ENCODE measurements around the gene LAP3. TPM values are rescaled to one million over a fixed set of nuclear protein-coding genes. Genes with fewer than 3 reads are reported as not detected.

LAP3 gene
- total RNA-seq, 2 experiments from 2014 or later, result 180 to 182 TPM

DNA sequence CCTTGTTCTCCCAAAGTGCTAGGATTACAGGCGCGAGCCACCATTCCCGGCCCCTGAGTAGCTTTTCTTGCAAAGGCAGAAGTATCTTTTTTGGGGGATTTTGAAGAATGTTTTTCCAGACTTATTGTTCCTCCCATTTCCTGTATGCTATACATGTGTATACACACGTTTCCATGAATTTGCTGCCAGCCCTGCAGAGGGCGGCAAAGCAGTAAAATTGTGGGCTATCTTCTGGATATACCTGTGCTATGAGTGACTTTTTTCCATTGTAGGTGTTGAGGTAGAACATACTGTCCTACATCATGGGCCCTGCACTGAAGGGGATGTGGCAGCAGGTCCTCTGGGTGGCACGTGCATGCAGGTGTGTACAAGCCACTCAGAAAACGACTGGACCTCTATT is 20.5 kb downstream of the LAP3 start:
- DNase-seq, result no peak
- ChIA-PET POLR2A (interaction anchor here (1.4 kb wide), 1 partner anchor 17 kb away, joined by 6 read pairs; the partner anchor contains the start of gene MED28), CTCF (interaction anchor here (1.0 to 1.3 kb wide), 2 partner anchors 17 to 48 kb away, joined by 3 to 4 read pairs; partner anchors contain the start of gene MED28)
- Mint-ChIP-seq H3K27me3 (no peaks in the 10 kb centered on the region), H3K4me3 (no peak overlapping the region), H3K9me3 (no peaks in the 10 kb centered on the region), H3K4me1 (peaks cover 7% of the 10 kb centered on the region), H3K36me3 (ENCODE audit: low read depth) (peaks cover 63% of the 10 kb centered on the region), H3K27ac (no peak overlapping the region)

- H3K27me3 Mint-ChIP-seq, result no peaks in the 10 kb centered on the region
- no peaks in the 10 kb centered on the region for H3K4me1 Mint-ChIP-seq
- DNase-seq, result no peak
- H3K4me3 Mint-ChIP-seq, result no peak overlapping the region
- H3K36me3 Mint-ChIP-seq (ENCODE audit: low read depth), result peaks cover 52% of the 10 kb centered on the region
- POLR2A ChIA-PET, result interaction anchor here (0.7 to 1.3 kb wide), 3 partner anchors 8 to 22 kb away, joined by 3 to 5 read pairs (median 3); partner anchors contain the start of gene MED28
- H3K27ac Mint-ChIP-seq, result no peak overlapping the region
- H3K9me3 Mint-ChIP-seq, result no peaks in the 10 kb centered on the region
- CTCF ChIA-PET, result interaction anchor here (0.6 to 1.2 kb wide), 2 partner anchors 14 to 205 kb away, joined by 3 read pairs; partner anchors contain the start of gene MED28
These were observed 22.8 kb downstream of the LAP3 start for GRCh38 chr4:17599826-17600225.

DNA sequence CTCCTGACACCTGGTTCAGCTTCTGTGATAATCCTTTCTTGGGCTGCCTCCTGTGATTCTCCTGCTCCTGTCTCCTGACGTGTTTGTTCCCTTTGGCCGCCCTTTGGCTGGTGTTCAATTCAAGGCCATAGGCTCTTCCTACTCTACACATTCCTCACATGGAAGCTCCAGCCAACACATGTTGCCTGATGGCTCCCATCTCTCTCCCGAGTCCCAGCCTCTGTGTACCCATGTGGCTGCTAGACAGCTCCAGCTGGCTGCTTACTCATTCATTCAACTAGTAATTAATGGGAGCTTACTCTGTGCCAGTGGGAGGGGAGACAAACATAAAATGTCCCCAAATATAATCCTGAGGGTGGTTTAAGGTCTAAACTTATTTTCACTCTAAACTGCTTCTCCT is 28.2 kb downstream of the LAP3 start:
- H3K36me3 Mint-ChIP-seq (ENCODE audit: low read depth), result peaks cover 49% of the 10 kb centered on the region
- H3K4me1 Mint-ChIP-seq, result no peaks in the 10 kb centered on the region
- no peak for DNase-seq
- POLR2A ChIA-PET, result interaction anchor here (3.5 kb wide), 1 partner anchor 9 kb away, joined by 20 read pairs; the partner anchor contains the start of gene MED28
- H3K9me3 Mint-ChIP-seq, result no peaks in the 10 kb centered on the region
- CTCF ChIA-PET, result interaction anchor here (0.8 kb wide), 1 partner anchor 203 kb away, joined by 3 read pairs; no protein-coding TSS in a partner anchor
- no peaks in the 10 kb centered on the region for H3K27me3 Mint-ChIP-seq
- H3K27ac Mint-ChIP-seq, result no peak overlapping the region
- no peak overlapping the region for H3K4me3 Mint-ChIP-seq

DNA sequence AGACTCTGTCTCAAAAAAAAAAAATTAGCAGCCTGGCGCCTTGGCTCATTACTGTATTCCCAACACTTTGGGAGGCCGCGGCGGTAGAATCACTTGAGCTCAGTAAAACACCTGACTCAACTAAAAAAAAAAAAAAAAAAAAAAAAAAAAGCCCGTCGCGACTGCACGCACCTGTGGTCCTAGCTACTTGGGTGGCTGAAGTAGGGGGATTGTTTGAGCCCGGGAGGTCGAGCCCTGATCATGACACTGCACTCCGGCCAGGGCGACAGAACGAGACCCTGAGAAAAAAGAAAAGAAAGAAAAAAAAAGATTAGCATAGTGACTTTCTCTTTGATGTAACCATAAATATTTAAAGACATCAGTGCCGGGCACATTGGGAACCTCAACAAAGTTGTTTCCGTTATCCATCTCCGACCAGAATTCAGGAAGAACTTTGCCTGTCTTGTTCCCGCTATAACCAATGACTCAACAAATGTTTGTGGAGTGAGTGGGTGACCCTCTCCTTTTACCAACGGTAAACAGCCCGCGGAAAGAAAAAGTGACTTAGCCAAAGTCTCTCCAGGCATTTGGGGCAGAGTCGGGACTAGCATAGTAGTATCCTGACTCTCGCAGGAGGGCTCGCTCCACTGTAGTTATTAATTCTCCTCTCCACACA is 36.9 kb downstream of the LAP3 start:
- POLR2A ChIA-PET, result interaction anchor here (0.8 to 7.2 kb wide), 20 partner anchors 10 to 409 kb away, joined by 3 to 146 read pairs (median 5); partner anchors contain the start of genes DCAF16, LAP3 and NCAPG
- no peaks in the 10 kb centered on the region for H3K9me3 Mint-ChIP-seq
- peak; percentile 18 for DNase-seq

GRCh38 chr4:17614416-17615299 is 37.7 kb downstream of the LAP3 start, which contains the start of gene MED28:
Gene MED28 (plus strand): TSS chr4:17614641. CDS start chr4:17614655, 14 bp downstream.
- H3K36me3 Mint-ChIP-seq (ENCODE audit: low read depth), result peaks cover 30% of the 10 kb centered on the region
- peak within 1 kb of the TSS; percentile 97 for H3K4me3 Mint-ChIP-seq
- H3K27me3 Mint-ChIP-seq, result no peaks in the 10 kb centered on the region
- ChIA-PET CTCF (interaction anchor here (0.6 to 2.4 kb wide), 11 partner anchors 10 to 203 kb away, joined by 3 to 13 read pairs (median 3); partner anchors contain the start of genes DCAF16, LAP3 and NCAPG), POLR2A (interaction anchor here (0.7 to 7.2 kb wide), 23 partner anchors 9 to 408 kb away, joined by 3 to 146 read pairs (median 4); partner anchors contain the start of genes DCAF16, LAP3 and NCAPG)
- DNase-seq, result peak; percentile 96
- H3K27ac Mint-ChIP-seq, result peak within 1 kb of the TSS; percentile 93
- no peaks in the 10 kb centered on the region for H3K9me3 Mint-ChIP-seq
- peaks cover 52% of the 10 kb centered on the region for H3K4me1 Mint-ChIP-seq

More for the DNA sequence above, 36.9 kb downstream of the LAP3 start:
- Mint-ChIP-seq H3K27me3 (no peaks in the 10 kb centered on the region), H3K36me3 (ENCODE audit: low read depth) (peaks cover 22% of the 10 kb centered on the region), H3K27ac (peak overlapping the region; percentile 93), H3K4me3 (peak overlapping the region; percentile 97), H3K4me1 (peaks cover 46% of the 10 kb centered on the region)
- CTCF ChIA-PET, result interaction anchor here (0.7 to 2.4 kb wide), 11 partner anchors 14 to 204 kb away, joined by 3 to 13 read pairs (median 3); partner anchors contain the start of genes DCAF16, LAP3 and NCAPG

DNA sequence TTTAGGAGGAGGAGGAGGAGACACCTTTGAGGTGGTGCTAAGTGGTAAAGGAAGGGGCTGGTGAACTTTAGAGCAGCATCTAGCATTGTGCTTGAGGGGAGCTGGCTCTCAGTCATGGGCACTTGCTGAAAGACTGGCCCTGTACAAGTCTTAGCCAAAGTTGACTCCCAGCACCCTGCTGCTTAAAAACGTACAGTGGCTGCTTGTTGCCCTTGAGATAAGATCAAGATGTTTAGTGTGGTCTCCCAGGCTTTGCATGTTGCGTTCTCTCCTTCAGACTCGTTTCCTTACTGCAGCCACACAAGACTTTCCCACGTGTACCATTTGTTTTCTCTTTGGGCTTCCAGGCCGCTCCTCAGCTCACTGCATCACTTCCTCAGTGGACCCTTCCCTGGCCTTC is 39.3 kb downstream of the LAP3 start:
- Mint-ChIP-seq H3K36me3 (ENCODE audit: low read depth) (peaks cover 36% of the 10 kb centered on the region), H3K27ac (no peak overlapping the region), H3K4me3 (peak overlapping the region; percentile 58), H3K9me3 (no peaks in the 10 kb centered on the region), H3K4me1 (peaks cover 54% of the 10 kb centered on the region), H3K27me3 (no peaks in the 10 kb centered on the region)
- ChIA-PET POLR2A (interaction anchor here (1.5 to 7.2 kb wide), 2 partner anchors 39 to 194 kb away, joined by 6 to 146 read pairs; partner anchors contain the start of genes DCAF16, LAP3 and NCAPG), CTCF (interaction anchor here (1.6 kb wide), 1 partner anchor 67 kb away, joined by 8 read pairs; no protein-coding TSS in a partner anchor)
- no peak for DNase-seq

GRCh38 chr4:17618926-17619325 is 41.9 kb downstream of the LAP3 start:
- peaks cover 59% of the 10 kb centered on the region for H3K36me3 Mint-ChIP-seq (ENCODE audit: low read depth)
- no peak overlapping the region for H3K4me3 Mint-ChIP-seq
- no peaks in the 10 kb centered on the region for H3K9me3 Mint-ChIP-seq
- DNase-seq, result no peak
- peaks cover 47% of the 10 kb centered on the region for H3K4me1 Mint-ChIP-seq
- no peaks in the 10 kb centered on the region for H3K27me3 Mint-ChIP-seq
- H3K27ac Mint-ChIP-seq, result peak overlapping the region; percentile 51
- POLR2A ChIA-PET, result interaction anchor here (1.3 to 7.2 kb wide), 3 partner anchors 34 to 192 kb away, joined by 4 to 146 read pairs (median 5); partner anchors contain the start of genes DCAF16, LAP3 and NCAPG
- CTCF ChIA-PET, result interaction anchor here (0.8 to 1.2 kb wide), 3 partner anchors 12 to 106 kb away, joined by 3 to 4 read pairs (median 3); no protein-coding TSS in a partner anchor

DNA sequence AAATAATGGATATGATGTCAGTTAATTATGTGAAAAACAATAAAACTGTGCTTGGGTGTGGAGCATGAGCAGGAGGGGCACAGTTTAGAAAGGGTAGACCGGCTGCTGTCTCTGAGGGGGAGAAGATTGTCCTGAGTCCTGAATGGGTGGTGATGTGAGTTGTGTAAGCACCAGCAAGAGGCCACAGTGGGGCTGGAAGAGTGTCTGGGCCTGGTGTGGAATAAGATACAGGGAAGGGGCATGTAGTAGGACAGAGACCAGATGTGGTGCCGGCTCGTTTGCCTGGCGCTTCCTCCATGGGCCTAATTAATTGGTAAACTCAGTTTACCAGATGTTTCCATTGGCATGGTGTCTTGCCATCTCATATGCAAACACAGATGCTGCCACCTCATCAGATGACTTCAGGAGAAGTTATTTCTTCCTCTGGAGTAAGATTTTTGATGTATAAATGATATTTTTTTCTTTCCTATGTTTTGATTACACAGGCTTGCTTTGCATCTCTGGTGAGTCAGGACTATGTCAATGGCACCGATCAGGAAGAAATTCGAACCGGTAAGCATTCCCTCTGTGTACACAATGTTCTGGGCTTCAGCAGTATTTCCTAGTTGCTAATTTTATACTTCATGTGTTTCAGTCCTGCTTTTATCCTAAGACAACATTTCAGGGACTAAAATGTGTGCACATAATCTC is 42.6 kb downstream of the LAP3 start:
- H3K4me1 Mint-ChIP-seq, result peaks cover 42% of the 10 kb centered on the region
- no peak for DNase-seq
- CTCF ChIA-PET, result interaction anchor here (0.8 to 1.2 kb wide), 3 partner anchors 11 to 107 kb away, joined by 3 to 4 read pairs (median 3); no protein-coding TSS in a partner anchor
- H3K27me3 Mint-ChIP-seq, result no peaks in the 10 kb centered on the region
- peak overlapping the region; percentile 51 for H3K27ac Mint-ChIP-seq
- POLR2A ChIA-PET, result interaction anchor here (0.7 to 7.2 kb wide), 4 partner anchors 35 to 191 kb away, joined by 3 to 146 read pairs (median 4); partner anchors contain the start of genes DCAF16, LAP3 and NCAPG
- no peak overlapping the region for H3K4me3 Mint-ChIP-seq
- peaks cover 59% of the 10 kb centered on the region for H3K36me3 Mint-ChIP-seq (ENCODE audit: low read depth)
- no peaks in the 10 kb centered on the region for H3K9me3 Mint-ChIP-seq

- no peak for DNase-seq
- Mint-ChIP-seq H3K27me3 (no peaks in the 10 kb centered on the region), H3K36me3 (ENCODE audit: low read depth) (peaks cover 74% of the 10 kb centered on the region), H3K4me1 (peaks cover 15% of the 10 kb centered on the region), H3K9me3 (no peaks in the 10 kb centered on the region), H3K27ac (no peak overlapping the region), H3K4me3 (no peak overlapping the region)
- ChIA-PET CTCF (no interaction called here), POLR2A (interaction anchor here (1.4 kb wide), 1 partner anchor 9 kb away, joined by 4 read pairs; the partner anchor contains the start of gene MED28)
These were observed 46.5 kb downstream of the LAP3 start for GRCh38 chr4:17623451-17624001.

DNA sequence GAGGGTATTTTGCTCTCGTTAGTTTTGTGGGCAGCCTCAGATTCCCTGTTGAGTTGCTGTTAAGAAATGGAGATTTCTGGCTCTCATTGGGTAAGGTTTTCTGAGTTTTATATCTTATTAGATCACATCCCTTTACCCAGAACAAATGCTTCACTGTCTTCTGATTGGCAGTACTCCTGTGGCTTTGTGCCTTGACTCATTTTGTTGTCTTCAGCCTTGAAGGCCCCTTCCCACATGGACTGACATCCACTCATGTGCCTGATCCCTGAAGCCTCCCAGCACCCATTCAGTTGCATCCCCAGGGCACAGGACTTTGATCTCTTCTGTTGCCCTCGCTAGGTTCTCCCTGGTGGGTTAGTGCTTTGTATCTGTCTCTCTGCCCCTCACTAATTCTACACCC is 47.8 kb downstream of the LAP3 start:
- Mint-ChIP-seq H3K4me1 (peaks cover 4% of the 10 kb centered on the region), H3K4me3 (no peak overlapping the region), H3K27me3 (no peaks in the 10 kb centered on the region), H3K9me3 (no peaks in the 10 kb centered on the region), H3K36me3 (ENCODE audit: low read depth) (peaks cover 76% of the 10 kb centered on the region), H3K27ac (no peak overlapping the region)
- CTCF ChIA-PET, result no interaction called here
- DNase-seq, result no peak
- POLR2A ChIA-PET, result no interaction called here

GRCh38 chr4:17630228-17630627 is 53.2 kb downstream of the LAP3 start:
- H3K9me3 Mint-ChIP-seq, result no peaks in the 10 kb centered on the region
- no peak for DNase-seq
- no peak overlapping the region for H3K4me3 Mint-ChIP-seq
- H3K4me1 Mint-ChIP-seq, result no peaks in the 10 kb centered on the region
- H3K27ac Mint-ChIP-seq, result no peak overlapping the region
- ChIA-PET CTCF (interaction anchor here (1.5 kb wide), 1 partner anchor 81 kb away, joined by 4 read pairs; no protein-coding TSS in a partner anchor), POLR2A (no interaction called here)
- H3K36me3 Mint-ChIP-seq (ENCODE audit: low read depth), result peaks cover 78% of the 10 kb centered on the region
- H3K27me3 Mint-ChIP-seq, result no peaks in the 10 kb centered on the region
